H9 (cell line): ENCODE measurements around the gene WWC1. TPM values are rescaled to one million over a fixed set of nuclear protein-coding genes. Genes with fewer than 3 reads are reported as not detected.
A peak's percentile ranks its signal among the peaks of the same experiment; 100 is the strongest.

Experiments used
- DNase-seq: peaks from one replicate; pipeline ENCODE4 v3.0.0-alpha.2; 2017
- H2AFZ ChIP-seq: one replicate; pipeline ENCODE4 v1.6.1; 2013; ENCODE audit warnings: mild to moderate bottlenecking, low read length, control low read depth, moderate library complexity
- H2AK5ac ChIP-seq: 2 replicates; pipeline ENCODE4 v1.6.1; 2013; ENCODE audit warnings: low read length, control low read depth, mixed read lengths; ENCODE audit not compliant: insufficient read length
- H2BK120ac ChIP-seq: one replicate; pipeline ENCODE4 v1.6.1; 2013; ENCODE audit warnings: low read depth, mild to moderate bottlenecking, low read length, control low read depth, inconsistent platforms; ENCODE audit not compliant: poor library complexity, severe bottlenecking
- H2BK12ac ChIP-seq: 2 replicates; pipeline ENCODE4 v1.6.1; 2013; ENCODE audit warnings: low read length, control low read depth, mixed read lengths, low read depth; ENCODE audit not compliant: insufficient read length
- H2BK15ac ChIP-seq: 2 replicates; pipeline ENCODE4 v1.6.1; 2013; ENCODE audit warnings: low read depth, low read length, control low read depth
- H2BK20ac ChIP-seq: one replicate; pipeline ENCODE4 v1.6.1; 2013; ENCODE audit warnings: low read depth, mild to moderate bottlenecking, low read length, control low read depth, inconsistent platforms; ENCODE audit not compliant: poor library complexity, severe bottlenecking
- H2BK5ac ChIP-seq: 2 replicates; pipeline ENCODE4 v1.6.1; 2013; ENCODE audit warnings: low read length, control low read depth, mixed read lengths; ENCODE audit not compliant: insufficient read length
- H3K14ac ChIP-seq: 2 replicates; pipeline ENCODE4 v1.6.1; 2013; ENCODE audit warnings: low read length, control low read depth; ENCODE audit not compliant: insufficient read depth
- H3K18ac ChIP-seq: 2 replicates; pipeline ENCODE4 v1.6.1; 2013; ENCODE audit warnings: low read depth, mild to moderate bottlenecking, mixed read lengths, low read length, control low read depth; ENCODE audit not compliant: insufficient read length
- H3K23ac ChIP-seq: 2 replicates; pipeline ENCODE4 v1.6.1; 2013; ENCODE audit warnings: low read length, control low read depth, mixed read lengths, low read depth; ENCODE audit not compliant: insufficient read length
- H3K23me2 ChIP-seq: 2 replicates; pipeline ENCODE4 v1.6.1; 2013; ENCODE audit warnings: low read depth, mild to moderate bottlenecking, mixed read lengths, low read length, control low read depth; ENCODE audit not compliant: insufficient read length, poor library complexity, severe bottlenecking
- H3K27ac ChIP-seq: 2 replicates; pipeline ENCODE4 v1.5.1; 2013; ENCODE audit warnings: low read length, control low read depth, mixed read lengths, low read depth; ENCODE audit not compliant: insufficient read length
- H3K27me3 ChIP-seq: 2 replicates; pipeline ENCODE4 v1.6.1; 2013; ENCODE audit warnings: low read length, control low read depth, inconsistent platforms; ENCODE audit not compliant: insufficient read depth
- H3K4ac ChIP-seq: 2 replicates; pipeline ENCODE4 v1.6.1; 2013; ENCODE audit warnings: low read depth, mild to moderate bottlenecking, control low read depth, inconsistent platforms, low read length, moderate library complexity
- H3K4me1 ChIP-seq: 2 replicates; pipeline ENCODE4 v1.6.1; 2013; ENCODE audit warnings: low read length, control low read depth, inconsistent platforms; ENCODE audit not compliant: insufficient read depth
- H3K4me2 ChIP-seq: 2 replicates; pipeline ENCODE4 v1.6.1; 2013; ENCODE audit warnings: low read length, control low read depth, mixed read lengths; ENCODE audit not compliant: insufficient read length, insufficient read depth
- H3K56ac ChIP-seq: 2 replicates; pipeline ENCODE4 v1.6.1; 2013; ENCODE audit warnings: low read depth, mild to moderate bottlenecking, mixed read lengths, low read length, control low read depth; ENCODE audit not compliant: insufficient read length
- H3K79me1 ChIP-seq: 2 replicates; pipeline ENCODE4 v1.6.1; 2013; ENCODE audit warnings: low read depth, mild to moderate bottlenecking, moderate library complexity, low read length, control low read depth, inconsistent platforms; ENCODE audit not compliant: insufficient read depth, poor library complexity, severe bottlenecking
- H3K79me2 ChIP-seq: 2 replicates; pipeline ENCODE4 v1.6.1; 2013; ENCODE audit warnings: low read length, control low read depth, inconsistent platforms; ENCODE audit not compliant: insufficient read depth
- H3K9ac ChIP-seq: 2 replicates; pipeline ENCODE4 v1.6.1; 2013; ENCODE audit warnings: low read length, control low read depth, mixed read lengths; ENCODE audit not compliant: insufficient read length; ENCODE audit errors: extremely low read depth
- H3K9me3 ChIP-seq: one replicate; pipeline ENCODE4 v1.6.1; 2013; ENCODE audit warnings: low read depth, low read length, inconsistent platforms; ENCODE audit not compliant: control insufficient read depth
- H3T11ph ChIP-seq: one replicate; pipeline ENCODE4 v1.6.1; 2013; ENCODE audit warnings: mild to moderate bottlenecking, low read length, control low read depth, inconsistent platforms
- H4K20me1 ChIP-seq: one replicate; pipeline ENCODE4 v1.6.1; 2013; ENCODE audit not compliant: control insufficient read depth, insufficient read length, insufficient read depth
- H4K5ac ChIP-seq: 2 replicates; pipeline ENCODE4 v1.6.1; 2013; ENCODE audit warnings: low read depth, mild to moderate bottlenecking, mixed read lengths, low read length, control low read depth; ENCODE audit not compliant: insufficient read length
- H4K8ac ChIP-seq: replicated peaks from 2 replicates; pipeline ENCODE4 v1.6.1; 2013; ENCODE audit warnings: low read length, control low read depth, mixed read lengths, low read depth; ENCODE audit not compliant: insufficient read length
- H4K91ac ChIP-seq: 2 replicates; pipeline ENCODE4 v1.6.1; 2013; ENCODE audit warnings: low read depth, mild to moderate bottlenecking, moderate library complexity, mixed read lengths, low read length, control low read depth; ENCODE audit not compliant: insufficient read length
- H3K27ac Mint-ChIP-seq, 3 experiments: 2 replicates in 2 of 3; 3 replicates in 1 of 3; pipeline ENCODE4 v1.8.0; 2020 to 2021; ENCODE audit warnings: mixed read lengths in 3 of 3, mild to moderate bottlenecking in 1 of 3, moderate library complexity in 1 of 3
- H3K27me3 Mint-ChIP-seq: 2 replicates; pipeline ENCODE4 v1.8.0; 2021; ENCODE audit warnings: low read depth, mild to moderate bottlenecking, moderate library complexity, mixed read lengths
- H3K36me3 Mint-ChIP-seq, 3 experiments: 2 replicates in 2 of 3; 3 replicates in 1 of 3; pipeline ENCODE4 v1.8.0; 2020 to 2021; ENCODE audit warnings: low read depth in 3 of 3, mixed read lengths in 3 of 3; ENCODE audit not compliant: insufficient read depth in 1 of 3
- H3K4me1 Mint-ChIP-seq, 2 experiments: 2 replicates each; pipeline ENCODE4 v1.8.0; 2020; ENCODE audit warnings: mixed read lengths in 2 of 2
- H3K4me3 Mint-ChIP-seq, 2 experiments: 2 replicates in 1 of 2; 3 replicates in 1 of 2; pipeline ENCODE4 v1.8.0; 2020 to 2021; ENCODE audit warnings: mild to moderate bottlenecking in 2 of 2, mixed read lengths in 2 of 2, moderate library complexity in 1 of 2
- H3K9me3 Mint-ChIP-seq, 2 experiments: 2 replicates in 1 of 2; 3 replicates in 1 of 2; pipeline ENCODE4 v1.8.0; 2020; ENCODE audit warnings: mild to moderate bottlenecking in 2 of 2, mixed read lengths in 2 of 2, moderate library complexity in 1 of 2
- CTCF ChIP-seq: fragments of 200-600 bp; sonication (generic); conservative IDR thresholded peaks from 3 replicates; pipeline ENCODE4 v1.8.0; 2021; ENCODE audit warnings: antibody characterized with exemption, mild to moderate bottlenecking
- WGBS: extraction: QIAGEN DNeasy Blood & Tissue Kit; methylation state at CpG from one replicate; pipeline ENCODE4 v1.1.7; 2013; ENCODE audit warnings: missing lambda C conversion rate, low lambda C conversion rate, mixed read lengths; ENCODE audit not compliant: insufficient read length; ENCODE audit errors: extremely low coverage; 5-methylcytosine and 5-hydroxymethylcytosine counted together
- total RNA-seq: library from RNA; stranded (reverse); gene quantifications from 2 replicates; pipeline ENCODE4 v1.2.1, GENCODE V29; 2021

Gene WWC1
- total RNA-seq, 1 experiment from 2014 or later, result 28.2 TPM

- H4K91ac ChIP-seq, result no peak overlapping the region
- H2BK12ac ChIP-seq, result no peak overlapping the region
- H3K23ac ChIP-seq, result no peak overlapping the region
- Mint-ChIP-seq H3K4me3 (no peak overlapping the region), H3K9me3 (no peaks in the 10 kb centered on the region), H3K27ac (peak overlapping the region in 1 of 3 experiments; percentile 34; a peak in 1 of 7 replicates), H3K27me3 (no peaks in the 10 kb centered on the region), H3K36me3 (peaks cover 11 to 43% (median 42%) of the 10 kb centered on the region in 3 experiments; a peak in 6 of 7 replicates), H3K4me1 (peaks cover 0 to 3% of the 10 kb centered on the region in 2 experiments; a peak in 1 of 4 replicates)
- no peak overlapping the region for H3K9ac ChIP-seq
- no peak for DNase-seq
- H3K27me3 ChIP-seq, result no peaks in the 10 kb centered on the region
- no peak overlapping the region for H4K5ac ChIP-seq
- H3K27ac ChIP-seq, result no peak overlapping the region
- no peaks in the 10 kb centered on the region for H3K79me1 ChIP-seq
- H3K4me1 ChIP-seq, result no peaks in the 10 kb centered on the region
- no peak overlapping the region for H3K14ac ChIP-seq
- no CpG with 5 or more reads among the region's 11 CpGs for WGBS
- no peak overlapping the region for H4K8ac ChIP-seq
- no peak overlapping the region for H3K4me2 ChIP-seq
- no peak overlapping the region for H3K56ac ChIP-seq
- no peaks in the 10 kb centered on the region for H3K23me2 ChIP-seq
- TF ChIP-seq CTCF, result no peak
- no peak overlapping the region for H3T11ph ChIP-seq
- H2BK5ac ChIP-seq, result no peak overlapping the region
- H3K4ac ChIP-seq, result no peak overlapping the region
- no peak overlapping the region for H2BK15ac ChIP-seq
- no peak overlapping the region for H2AFZ ChIP-seq
- no peaks in the 10 kb centered on the region for H4K20me1 ChIP-seq
- H3K79me2 ChIP-seq, result no peaks in the 10 kb centered on the region
- H2BK120ac ChIP-seq, result no peak overlapping the region
- no peak overlapping the region for H3K18ac ChIP-seq
- H3K9me3 ChIP-seq, result no peaks in the 10 kb centered on the region
- H2AK5ac ChIP-seq, result no peak overlapping the region
- no peak overlapping the region for H2BK20ac ChIP-seq
Observed at GRCh38 chr5:168408561-168409305, 117.3 kb downstream of the WWC1 start.
